Measurements from ENCODE around the gene NDUFAB1.
"Not testable (repeated sequence)": the region's sequence is repeated elsewhere in the genome, so short reads cannot be mapped to it uniquely, and the experiment has no call there.

The NDUFAB1 gene

DNA sequence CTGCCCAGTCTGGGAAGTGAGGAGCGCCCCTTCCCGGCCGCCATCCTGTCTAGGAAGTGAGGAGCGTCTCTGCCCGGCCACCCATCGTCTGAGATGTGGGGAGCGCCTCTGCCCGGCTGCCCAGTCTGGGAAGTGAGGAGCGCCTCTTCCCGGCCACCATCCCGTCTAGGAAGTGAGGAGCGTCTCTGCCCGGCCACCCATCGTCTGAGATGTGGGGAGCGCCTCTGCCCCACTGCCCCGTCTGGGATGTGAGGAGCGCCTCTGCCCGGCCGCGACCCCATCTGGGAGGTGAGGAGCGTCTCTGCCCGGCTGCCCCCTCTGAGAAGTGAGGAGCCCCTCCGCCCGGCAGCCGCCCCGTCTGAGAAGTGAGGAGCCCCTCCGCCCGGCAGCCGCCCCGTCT, 12.8 kb downstream of the NDUFAB1 start:
- DNase-seq = not testable (repeated sequence)

DNA sequence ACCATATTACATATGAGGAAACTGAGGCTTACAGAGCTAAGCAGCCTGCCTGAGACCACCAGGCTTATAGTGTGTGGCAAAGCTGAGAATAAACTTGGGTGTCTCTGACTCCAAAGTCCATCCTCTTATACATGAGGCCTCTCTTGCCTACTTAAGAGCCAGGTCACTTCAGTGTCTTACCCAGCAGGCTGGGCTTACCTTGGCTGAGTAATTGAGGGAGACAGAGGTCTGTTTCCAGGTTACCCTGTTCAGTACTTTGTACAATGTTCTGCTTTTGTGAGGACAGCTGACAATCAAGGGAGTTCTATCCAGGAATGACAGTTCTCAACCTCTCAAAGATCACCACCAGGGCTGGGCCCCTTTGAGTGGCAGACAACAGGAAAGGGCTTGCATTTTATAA, 14.4 kb downstream of the NDUFAB1 start:
- DNase-seq = no peak

- DNase-seq = no peak
Measured at GRCh38 chr16:23580391-23580790, 15.7 kb downstream of the NDUFAB1 start.

GRCh38 chr16:23579371-23579770, 16.7 kb downstream of the NDUFAB1 start:
- no peak for DNase-seq

- DNase-seq = no peak
Measured at GRCh38 chr16:23578101-23578830, 17.9 kb downstream of the NDUFAB1 start.

GRCh38 chr16:23577493-23577892, 18.6 kb downstream of the NDUFAB1 start:
- no peak for DNase-seq

DNA sequence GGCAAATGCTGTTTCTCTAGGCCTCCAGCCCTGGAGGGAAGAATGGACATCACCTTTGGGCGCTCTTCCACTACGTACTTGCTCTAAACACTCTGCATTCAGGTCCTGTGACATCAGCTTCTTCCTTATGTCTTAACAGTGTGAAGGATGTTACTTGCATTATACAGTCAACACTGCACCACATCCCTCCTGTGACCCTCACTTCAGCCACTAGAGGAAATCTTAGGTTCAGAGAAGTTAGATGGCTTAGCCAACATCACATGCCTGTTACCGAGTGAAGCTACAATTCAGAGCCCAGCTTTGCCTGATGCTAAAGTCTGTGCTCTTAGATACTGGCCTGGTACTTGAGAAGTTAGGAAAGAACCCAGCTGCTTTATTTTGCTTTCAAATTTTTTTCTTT, 20.3 kb downstream of the NDUFAB1 start:
- DNase-seq = no peak

GRCh38 chr16:23573817-23574216, 22.3 kb downstream of the NDUFAB1 start:
- no peak for DNase-seq

GRCh38 chr16:23572394-23572793, 23.7 kb downstream of the NDUFAB1 start:
- DNase-seq = no peak

DNA sequence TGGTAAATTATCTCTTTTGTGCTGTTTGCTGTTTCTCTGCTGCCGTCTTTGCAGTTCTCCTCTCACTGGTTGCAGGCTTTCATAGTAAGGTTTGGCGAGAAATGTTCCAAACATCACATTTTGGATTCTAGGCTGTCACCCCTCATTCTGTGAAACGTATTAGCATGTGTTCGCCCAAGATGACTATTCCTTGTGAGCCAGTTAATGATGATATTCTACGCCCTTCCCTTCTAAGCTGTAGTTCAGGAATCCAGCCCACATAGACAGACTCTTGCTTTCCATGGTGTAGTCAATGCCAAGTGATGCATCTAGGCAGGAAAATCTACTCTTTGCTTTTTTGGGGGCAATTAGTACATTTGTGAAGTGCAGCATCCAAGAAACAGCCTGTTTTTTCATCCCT, 24.2 kb downstream of the NDUFAB1 start:
- DNase-seq = no peak

GRCh38 chr16:23570992-23571632, 25.0 kb downstream of the NDUFAB1 start:
- no peak for DNase-seq

- no peak for DNase-seq
Measured at GRCh38 chr16:23567602-23568001, 28.5 kb downstream of the NDUFAB1 start.

DNA sequence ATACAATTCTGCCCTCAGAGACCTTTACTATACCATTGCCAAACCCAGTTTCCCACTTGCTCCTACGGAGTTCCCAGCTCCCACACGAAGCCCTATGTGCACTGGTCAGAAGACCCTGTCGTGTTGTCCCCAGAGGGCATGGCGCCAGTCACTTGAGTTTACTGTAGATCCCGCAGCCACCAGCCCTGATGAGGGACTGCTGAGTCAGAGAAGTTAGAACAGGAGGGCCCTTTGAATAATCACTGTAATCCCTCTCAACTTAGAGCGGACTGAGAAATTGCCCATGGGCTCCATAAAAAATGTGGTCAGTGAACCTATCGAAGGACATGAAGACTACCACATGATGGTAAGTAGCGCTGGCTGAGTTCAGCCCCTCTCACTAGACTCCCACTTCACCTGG, 29.4 kb downstream of the NDUFAB1 start:
- no peak for DNase-seq

GRCh38 chr16:23564575-23565363, 31.3 kb downstream of the NDUFAB1 start:
- no peak for DNase-seq

- DNase-seq = no peak
Measured at GRCh38 chr16:23563186-23563585, 32.9 kb downstream of the NDUFAB1 start.

- no peak for DNase-seq
Measured at GRCh38 chr16:23562505-23562904, 33.6 kb downstream of the NDUFAB1 start.

- DNase-seq = no peak
Measured at GRCh38 chr16:23561586-23561985, 34.5 kb downstream of the NDUFAB1 start.

GRCh38 chr16:23557779-23558702, 38.1 kb downstream of the NDUFAB1 start:
- no peak for DNase-seq

- peak; percentile 90 for DNase-seq
Measured at GRCh38 chr16:23556881-23557778, 39.0 kb downstream of the NDUFAB1 start, which contains the start of the genes EARS2 and UBFD1. Gene EARS2 (minus strand): TSS chr16:23557350. CDS start chr16:23557343, 7 bp downstream. Gene UBFD1 (plus strand): TSS chr16:23557727. CDS start chr16:23557743, 16 bp downstream.

DNA sequence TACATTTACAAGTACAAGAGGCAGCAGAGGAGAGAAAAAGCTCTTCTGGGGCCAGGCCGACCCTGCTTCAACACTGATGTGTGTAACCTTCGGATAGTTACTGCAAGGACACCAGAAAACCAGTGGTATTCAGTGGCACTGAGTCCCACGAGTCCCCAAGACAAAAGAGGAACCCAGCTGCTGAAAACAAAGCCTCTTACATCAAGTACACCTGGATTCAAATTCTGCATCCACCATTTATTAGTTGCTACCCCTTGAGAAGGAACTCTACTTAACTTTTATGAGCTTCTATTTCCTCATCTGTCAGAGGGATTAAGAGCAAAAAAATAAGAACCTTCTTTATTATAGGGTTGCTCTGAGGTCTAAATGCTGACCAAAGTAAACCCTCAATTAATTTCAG, 41.6 kb downstream of the NDUFAB1 start:
- no peak for DNase-seq

DNA sequence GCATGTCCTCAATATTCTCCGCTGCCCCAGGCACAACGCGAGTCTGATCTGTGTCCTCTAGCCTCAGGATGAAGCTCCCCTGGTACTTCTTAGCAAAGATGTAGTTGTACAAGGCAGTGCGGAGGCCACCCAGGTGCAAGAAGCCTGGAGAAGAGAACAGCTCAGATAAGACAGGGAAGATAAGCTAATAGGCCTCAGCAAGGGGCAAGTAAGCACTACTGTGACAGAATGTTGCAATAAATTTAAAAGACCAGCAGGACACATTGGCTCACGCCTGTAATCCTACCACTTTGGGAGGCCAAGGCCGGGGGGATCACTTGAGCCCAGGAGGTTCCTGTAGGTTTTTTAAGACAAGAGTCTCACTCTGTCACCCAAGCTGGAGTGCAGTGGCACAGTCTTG, 44.0 kb downstream of the NDUFAB1 start:
- no peak for DNase-seq

Data from activated CD4-positive, alpha-beta T cell treated with anti-CD3 and anti-CD28 coated beads, Interleukin-2, amount 50 U/mL, for 1 hour (primary cell).